ENCODE measurements around the gene INPP5E. TPM values are rescaled to one million over a fixed set of nuclear protein-coding genes. Genes with fewer than 3 reads are reported as not detected.

INPP5E gene
- total RNA-seq, 2 experiments from 2014 or later = 17.2 to 19.4 TPM

GRCh38 chr9:136444102-136444501 is 4.5 kb upstream of the INPP5E start:
- no peak overlapping the region for H3K27ac ChIP-seq (ENCODE audit: low read depth in 1 of 2, low read length in 2 of 2)
- DNase-seq = no peak
- ChIA-PET CTCF (no interaction called here), POLR2A (no interaction called here)
- peak overlapping the region; percentile 34 for H3K4me3 Mint-ChIP-seq
- H3K4me1 ChIP-seq (ENCODE audit: insufficient read depth, low read length) = peaks cover 5% of the 10 kb centered on the region
- H3K9me3 ChIP-seq (ENCODE audit: control insufficient read depth in 1 of 2, insufficient read depth in 1 of 2, low read length in 2 of 2) = no peaks in the 10 kb centered on the region
- H3K27me3 ChIP-seq (ENCODE audit: control insufficient read depth in 1 of 2, insufficient read depth in 2 of 2, low read length in 2 of 2) = no peaks in the 10 kb centered on the region
- intact Hi-C loops (cut with DNase I, micrococcal nuclease) = no loop called here
- H3K36me3 Mint-ChIP-seq (ENCODE audit: low read depth) = peaks cover 79% of the 10 kb centered on the region
- no peak overlapping the region for H3K4me3 ChIP-seq (ENCODE audit: low read length)
- ATAC-seq (ENCODE audit: poor library complexity) = no peak
- TF ChIP-seq CTCF (IDR thresholded peaks at IDR 0.05) = no peak
- H3K36me3 ChIP-seq (ENCODE audit: insufficient read depth, low read length) = peaks cover 74% of the 10 kb centered on the region
- no peaks in the 10 kb centered on the region for H3K27me3 Mint-ChIP-seq
- H3K27ac Mint-ChIP-seq = no peak overlapping the region
- H3K9me3 Mint-ChIP-seq = no peaks in the 10 kb centered on the region
- H3K4me1 Mint-ChIP-seq (ENCODE audit: low read depth) = no peaks in the 10 kb centered on the region

DNA sequence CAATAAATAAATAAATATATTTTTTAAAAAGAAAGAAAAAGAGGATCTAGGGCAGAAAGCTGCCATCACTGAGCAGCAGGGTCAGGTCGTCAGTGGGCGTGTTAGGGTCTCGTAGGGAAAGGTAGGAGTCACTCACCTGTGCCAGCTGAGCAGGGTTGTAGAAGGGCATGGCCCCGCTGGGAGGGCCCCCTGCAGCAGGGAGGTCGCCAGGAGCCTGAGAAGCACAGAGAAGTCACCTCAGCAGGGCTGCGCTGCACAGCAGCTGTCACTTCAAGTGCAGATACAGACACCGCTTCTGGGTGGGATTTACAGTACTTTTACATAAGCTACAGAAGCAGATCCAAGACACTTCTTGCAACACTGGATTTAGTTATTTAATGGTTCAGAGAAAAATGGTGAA is 4.0 kb upstream of the INPP5E start:
- Mint-ChIP-seq H3K4me1 (ENCODE audit: low read depth) (no peaks in the 10 kb centered on the region), H3K36me3 (ENCODE audit: low read depth) (peaks cover 75% of the 10 kb centered on the region), H3K27ac (no peak overlapping the region), H3K9me3 (no peaks in the 10 kb centered on the region), H3K4me3 (peak overlapping the region; percentile 34), H3K27me3 (no peaks in the 10 kb centered on the region)
- Histone ChIP-seq H3K36me3 (ENCODE audit: insufficient read depth, low read length) (peaks cover 70% of the 10 kb centered on the region), H3K27ac (ENCODE audit: low read depth in 1 of 2, low read length in 2 of 2) (no peak overlapping the region), H3K27me3 (ENCODE audit: control insufficient read depth in 1 of 2, insufficient read depth in 2 of 2, low read length in 2 of 2) (no peaks in the 10 kb centered on the region), H3K9me3 (ENCODE audit: control insufficient read depth in 1 of 2, insufficient read depth in 1 of 2, low read length in 2 of 2) (no peaks in the 10 kb centered on the region), H3K4me3 (ENCODE audit: low read length) (no peak overlapping the region), H3K4me1 (ENCODE audit: insufficient read depth, low read length) (peaks cover 8% of the 10 kb centered on the region)
- CTCF ChIA-PET = interaction anchor here (1.2 kb wide), 1 partner anchor 80 kb away, joined by 3 read pairs; the partner anchor contains the start of gene DNLZ
- TF ChIP-seq CTCF (IDR thresholded peaks at IDR 0.05) = no peak
- ATAC-seq (ENCODE audit: poor library complexity) = no peak
- POLR2A ChIA-PET = no interaction called here
- intact Hi-C loops (cut with DNase I, micrococcal nuclease) = loop anchor here in 1 of 2 experiments (2.0 kb wide), 1 partner anchor 37 kb away; no protein-coding TSS in a partner anchor
- DNase-seq = no peak

GRCh38 chr9:136443087-136443486 is 3.4 kb upstream of the INPP5E start:
- H3K36me3 ChIP-seq (ENCODE audit: insufficient read depth, low read length) = peaks cover 66% of the 10 kb centered on the region
- no peaks in the 10 kb centered on the region for H3K9me3 ChIP-seq (ENCODE audit: control insufficient read depth in 1 of 2, insufficient read depth in 1 of 2, low read length in 2 of 2)
- DNase-seq (peak in 1 of 14 experiments; percentile 21), ATAC-seq (ENCODE audit: poor library complexity) (no peak)
- no peaks in the 10 kb centered on the region for H3K27me3 ChIP-seq (ENCODE audit: control insufficient read depth in 1 of 2, insufficient read depth in 2 of 2, low read length in 2 of 2)
- no peak overlapping the region for H3K4me3 Mint-ChIP-seq
- ChIA-PET POLR2A (no interaction called here), CTCF (interaction anchor here (1.2 kb wide), 1 partner anchor 79 kb away, joined by 3 read pairs; the partner anchor contains the start of gene DNLZ)
- no peak overlapping the region for H3K4me3 ChIP-seq (ENCODE audit: low read length)
- no peaks in the 10 kb centered on the region for H3K9me3 Mint-ChIP-seq
- no peaks in the 10 kb centered on the region for H3K27me3 Mint-ChIP-seq
- peaks cover 13% of the 10 kb centered on the region for H3K4me1 ChIP-seq (ENCODE audit: insufficient read depth, low read length)
- no peak overlapping the region for H3K27ac ChIP-seq (ENCODE audit: low read depth in 1 of 2, low read length in 2 of 2)
- no peak for TF ChIP-seq CTCF (IDR thresholded peaks at IDR 0.05)
- H3K4me1 Mint-ChIP-seq (ENCODE audit: low read depth) = peaks cover 4% of the 10 kb centered on the region
- H3K36me3 Mint-ChIP-seq (ENCODE audit: low read depth) = peaks cover 74% of the 10 kb centered on the region
- intact Hi-C loops (cut with DNase I, micrococcal nuclease) = loop anchor here in 1 of 2 experiments (2.0 kb wide), 1 partner anchor 38 kb away; no protein-coding TSS in a partner anchor
- H3K27ac Mint-ChIP-seq = no peak overlapping the region
